OCI-LY3 (cell line): Measurements from ENCODE around the gene TMEM234.

Experiments used
- CTCF ChIP-seq: fragments of 200-600, 300-600 bp; sonication (generic); IDR thresholded peaks from 2 replicates; pipeline ENCODE4 v1.5.1; 2014; ENCODE audit warnings: antibody characterized with exemption, low read length, low read depth
- EZH2phosphoT487 ChIP-seq: fragments of 200-600 bp; shearing (Covaris generic); IDR thresholded peaks from 2 replicates; pipeline ENCODE4 v1.6.1; 2018; ENCODE audit warnings: antibody characterized with exemption, mixed run types, low read depth

GRCh38 chr1:32197074-32197473 lies 25.1 kb downstream of the TMEM234 start:
- TF ChIP-seq EZH2phosphoT487 = no peak
- TF ChIP-seq CTCF = no peak
